Upper lobe of left lung (tissue), 6 donors: ENCODE data around the gene IL12RB2. TPM values are rescaled to one million over a fixed set of nuclear protein-coding genes. Genes with fewer than 3 reads are reported as not detected.

Experiments
- ATAC-seq, 2 donors: fragments of 200-7000 bp; cut with Tn5 transposase; one replicate each; pipeline ENCODE4 v1.9.1; 2022; ENCODE audit warnings: mild to moderate bottlenecking in 2 of 2, moderate library complexity in 2 of 2; ENCODE audit not compliant: low FRiP score in 2 of 2
- DNase-seq, 2 donors: peaks; one replicate each; pipeline ENCODE4 v3.0.0-alpha.2; 2019 to 2020
- H3K27ac ChIP-seq, 4 donors: fragments of 200-600 bp; sonication (generic); one replicate each; pipeline ENCODE4 v1.5.1; 2016 to 2019
- H3K27me3 ChIP-seq, 4 donors: fragments of 200-600 bp; sonication (generic); one replicate each; pipeline ENCODE4 v1.5.1; 2017 to 2019
- H3K36me3 ChIP-seq, 4 donors: fragments of 200-600 bp; sonication (generic); one replicate each; pipeline ENCODE4 v1.5.1; 2016 to 2019
- H3K4me1 ChIP-seq, 4 donors: fragments of 200-600 bp; sonication (generic); one replicate each; pipeline ENCODE4 v1.5.1; 2018 to 2019
- H3K4me3 ChIP-seq, 4 donors: fragments of 200-600 bp; sonication (generic); one replicate each; pipeline ENCODE4 v1.5.1; 2017 to 2019; ENCODE audit warnings: mild to moderate bottlenecking in 2 of 4, moderate library complexity in 1 of 4
- H3K9me3 ChIP-seq, 4 donors: fragments of 200-600 bp; sonication (generic); one replicate each; pipeline ENCODE4 v1.5.1; 2018 to 2019
- EP300 ChIP-seq, 4 donors: sonication (generic); formaldehyde crosslinking; IDR thresholded peaks; one replicate each; pipeline ENCODE4 v1.5.1; 2017; ENCODE audit warnings: antibody characterized with exemption in 4 of 4, control low read depth in 2 of 4
- POLR2A ChIP-seq, 4 donors: fragments of 450-650 bp; IDR thresholded peaks; one replicate each; pipeline ENCODE4 v1.5.1; 2016 to 2017; ENCODE audit warnings: antibody characterized with exemption in 4 of 4, mild to moderate bottlenecking in 2 of 4
- POLR2AphosphoS5 ChIP-seq, 2 donors: sonication (generic); formaldehyde crosslinking; IDR thresholded peaks; one replicate each; pipeline ENCODE4 v1.5.1; 2017; ENCODE audit warnings: antibody characterized with exemption in 2 of 2
- WGBS, 2 donors: methylation state at CpG; one replicate each; pipeline ENCODE4 v1.1.5; 2017 to 2018; 5-methylcytosine and 5-hydroxymethylcytosine counted together
- total RNA-seq, 6 donors: library from RNA; depleted of rRNA in 4 of 6; stranded (reverse); fragments of >200 nt in 4 of 6; gene quantifications; one replicate each; pipeline versions ENCODE4 v1.1.0 to v1.2.1, GENCODE V29; 2016 to 2021
- TF ChIP-seq, protein P1 (sequence below), 6 experiments: fragments of 450-650 bp in 4 of 6; fragments of 200-600 bp in 2 of 6; sonication (generic) in 2 of 6; IDR thresholded peaks; one replicate each; pipeline ENCODE4 v1.5.1; 2016 to 2019; ENCODE audit warnings: antibody characterized with exemption in 6 of 6
- donor health status: DM: no; HTN: no; CAD: no; lungs with moderate emphysema.
- donor health status: DM: no; HTN: yes; CAD: no; lungs with severe emphysema.

Gene IL12RB2
- total RNA-seq, 6 donors from 2014 or later: 0.33 to 1.6 (median 0.74) TPM; not detected in 1

DNA sequence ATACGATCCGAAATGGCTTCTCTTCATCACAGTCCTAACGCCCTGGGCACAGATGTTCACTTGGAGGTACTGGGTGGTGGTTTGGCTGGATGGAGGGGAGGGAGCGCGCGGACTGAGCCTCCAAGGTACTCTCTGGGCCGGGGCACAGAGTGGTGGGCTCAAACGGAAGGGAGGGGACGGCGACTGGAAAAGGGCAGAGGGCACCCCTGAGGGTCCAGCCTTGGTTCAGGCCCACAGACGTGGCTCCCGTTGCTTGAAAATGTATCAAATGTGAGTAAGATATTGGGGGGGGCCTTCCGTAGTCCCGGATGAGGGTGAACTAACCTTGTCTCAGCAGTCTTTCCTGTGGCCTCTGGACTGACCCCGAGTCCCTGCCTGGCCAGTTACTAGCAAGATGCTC is 463 bp downstream of the IL12RB2 start:
- peaks cover 0 to 13% (median 0%) of the 10 kb centered on the region in 4 donors for H3K27me3 ChIP-seq
- no peaks in the 10 kb centered on the region for H3K9me3 ChIP-seq
- no peaks in the 10 kb centered on the region for H3K36me3 ChIP-seq
- peaks cover 4 to 14% (median 13%) of the 10 kb centered on the region in 4 donors for H3K4me1 ChIP-seq
- no peak for TF ChIP-seq POLR2AphosphoS5 (IDR thresholded peaks at IDR 0.05)
- TF ChIP-seq, protein P1, sequence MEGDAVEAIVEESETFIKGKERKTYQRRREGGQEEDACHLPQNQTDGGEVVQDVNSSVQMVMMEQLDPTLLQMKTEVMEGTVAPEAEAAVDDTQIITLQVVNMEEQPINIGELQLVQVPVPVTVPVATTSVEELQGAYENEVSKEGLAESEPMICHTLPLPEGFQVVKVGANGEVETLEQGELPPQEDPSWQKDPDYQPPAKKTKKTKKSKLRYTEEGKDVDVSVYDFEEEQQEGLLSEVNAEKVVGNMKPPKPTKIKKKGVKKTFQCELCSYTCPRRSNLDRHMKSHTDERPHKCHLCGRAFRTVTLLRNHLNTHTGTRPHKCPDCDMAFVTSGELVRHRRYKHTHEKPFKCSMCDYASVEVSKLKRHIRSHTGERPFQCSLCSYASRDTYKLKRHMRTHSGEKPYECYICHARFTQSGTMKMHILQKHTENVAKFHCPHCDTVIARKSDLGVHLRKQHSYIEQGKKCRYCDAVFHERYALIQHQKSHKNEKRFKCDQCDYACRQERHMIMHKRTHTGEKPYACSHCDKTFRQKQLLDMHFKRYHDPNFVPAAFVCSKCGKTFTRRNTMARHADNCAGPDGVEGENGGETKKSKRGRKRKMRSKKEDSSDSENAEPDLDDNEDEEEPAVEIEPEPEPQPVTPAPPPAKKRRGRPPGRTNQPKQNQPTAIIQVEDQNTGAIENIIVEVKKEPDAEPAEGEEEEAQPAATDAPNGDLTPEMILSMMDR (IDR thresholded peaks at IDR 0.05): no peak
- TF ChIP-seq EP300 (IDR thresholded peaks at IDR 0.05): no peak
- no peak for TF ChIP-seq POLR2A (IDR thresholded peaks at IDR 0.05)
- DNase-seq: no peak
- H3K4me3 ChIP-seq: peak overlapping the region in 3 of 4 donors; percentile 30 to 51 (median 46)
- ATAC-seq: peak in 1 of 2 donors; percentile 26
- WGBS, 2 donors: 18 to 24% methylated on average over 15 of the region's 15 CpGs
- no peak overlapping the region for H3K27ac ChIP-seq

DNA sequence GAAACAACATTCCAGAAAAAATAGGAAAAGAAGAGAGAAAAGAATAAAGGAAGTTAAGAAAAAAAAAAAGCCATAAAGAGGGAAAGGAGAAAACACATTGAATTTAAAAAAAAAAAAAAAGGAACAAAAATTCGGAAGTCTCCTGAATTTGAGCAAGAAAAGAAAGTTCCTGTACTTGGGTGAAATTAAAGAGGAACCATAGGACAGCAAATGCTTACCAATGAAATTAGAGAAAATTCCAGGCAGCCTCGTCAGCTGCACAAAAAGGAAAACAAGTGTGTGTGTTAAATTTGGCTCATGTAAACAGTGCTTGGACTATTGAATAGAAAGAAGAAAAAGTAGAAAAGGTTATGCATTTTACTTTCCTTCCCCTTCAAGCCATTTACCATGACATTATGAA is 4.9 kb downstream of the IL12RB2 start:
- no peak overlapping the region for H3K27ac ChIP-seq
- WGBS, 2 donors: 47 to 57% methylated on average over 2 of the region's 2 CpGs
- no peaks in the 10 kb centered on the region for H3K36me3 ChIP-seq
- no peaks in the 10 kb centered on the region for H3K9me3 ChIP-seq
- DNase-seq (no peak), ATAC-seq (peak in 1 of 2 donors; percentile 15)
- H3K4me1 ChIP-seq: peaks cover under 1 to 7% (median 6%) of the 10 kb centered on the region in 4 donors
- no peak overlapping the region for H3K4me3 ChIP-seq
- no peak for TF ChIP-seq EP300 (IDR thresholded peaks at IDR 0.05)
- TF ChIP-seq POLR2A (IDR thresholded peaks at IDR 0.05): no peak
- TF ChIP-seq, protein P1 (IDR thresholded peaks at IDR 0.05): no peak
- TF ChIP-seq POLR2AphosphoS5 (IDR thresholded peaks at IDR 0.05): no peak
- H3K27me3 ChIP-seq: peaks cover 0 to 6% (median 0%) of the 10 kb centered on the region in 4 donors

DNA sequence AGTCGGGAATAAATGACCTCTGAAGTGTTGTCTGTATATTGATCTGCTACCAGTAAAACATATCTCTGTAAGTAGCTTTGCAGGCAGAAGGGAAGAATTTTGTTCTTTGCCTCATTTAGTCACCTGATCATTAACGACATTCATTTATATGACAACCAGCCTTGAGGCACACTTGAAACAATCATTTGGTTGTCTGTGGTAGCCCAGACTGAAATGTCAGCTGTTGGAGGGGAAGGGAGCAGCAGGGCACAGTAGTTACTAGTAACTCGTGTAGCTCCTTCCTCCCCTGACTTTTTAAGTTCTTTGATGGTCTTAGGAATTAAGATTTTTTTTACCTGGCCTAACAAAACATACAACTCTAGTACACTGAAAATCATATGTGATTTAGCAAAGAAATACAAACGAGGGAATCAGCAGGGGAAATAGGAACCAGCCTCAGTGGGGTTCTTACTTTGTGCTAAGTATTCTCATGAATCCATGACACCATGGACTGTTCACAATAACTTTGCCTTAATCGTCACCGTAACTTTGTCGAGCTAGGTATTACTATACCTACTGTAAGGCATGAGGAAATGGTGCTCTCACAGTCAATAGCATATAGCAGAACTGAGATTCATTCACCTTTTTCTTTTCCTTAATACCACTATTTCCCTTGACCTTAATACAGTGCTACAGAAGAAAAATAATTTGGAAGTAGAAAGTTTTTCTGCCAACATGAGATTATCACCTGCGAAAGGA is 6.4 kb downstream of the IL12RB2 start:
- no peak for ATAC-seq

DNA sequence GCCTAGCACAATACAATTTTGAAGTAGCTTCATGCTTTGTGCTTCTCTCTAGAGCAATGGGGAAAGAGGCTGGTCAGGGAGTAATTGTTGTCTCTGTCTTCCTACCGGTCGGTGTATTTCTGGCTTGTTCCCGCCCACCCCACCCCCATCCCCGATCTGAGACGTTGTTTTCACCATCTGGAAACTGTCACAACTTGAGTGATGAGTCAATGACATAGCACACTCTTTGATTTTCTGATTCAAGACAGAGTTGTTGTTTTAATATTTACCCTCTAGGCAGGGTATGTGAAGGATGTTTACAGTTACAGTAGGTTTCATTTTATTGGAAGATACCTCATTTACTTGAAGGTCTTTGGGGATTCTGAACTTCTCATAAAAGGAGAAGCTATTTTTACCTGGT is 7.0 kb downstream of the IL12RB2 start:
- H3K9me3 ChIP-seq: no peaks in the 10 kb centered on the region
- no peak for TF ChIP-seq POLR2A (IDR thresholded peaks at IDR 0.05)
- TF ChIP-seq EP300 (IDR thresholded peaks at IDR 0.05): no peak
- TF ChIP-seq, protein P1 (IDR thresholded peaks at IDR 0.05): no peak
- TF ChIP-seq POLR2AphosphoS5 (IDR thresholded peaks at IDR 0.05): no peak
- WGBS, 2 donors: 21 to 25% methylated on average over 5 of the region's 5 CpGs
- no peak overlapping the region for H3K27ac ChIP-seq
- H3K27me3 ChIP-seq: no peaks in the 10 kb centered on the region
- no peak for DNase-seq
- no peak overlapping the region for H3K4me3 ChIP-seq
- H3K36me3 ChIP-seq: no peaks in the 10 kb centered on the region
- no peaks in the 10 kb centered on the region for H3K4me1 ChIP-seq
- ATAC-seq: no peak

More for the DNA sequence above, 6.4 kb downstream of the IL12RB2 start:
- WGBS, 2 donors: 79 to 80% methylated on average over 8 of the region's 8 CpGs
- H3K36me3 ChIP-seq: no peaks in the 10 kb centered on the region
- no peak overlapping the region for H3K4me3 ChIP-seq
- DNase-seq: no peak
- TF ChIP-seq, protein P1 (IDR thresholded peaks at IDR 0.05): no peak
- TF ChIP-seq POLR2A (IDR thresholded peaks at IDR 0.05): no peak
- TF ChIP-seq POLR2AphosphoS5 (IDR thresholded peaks at IDR 0.05): no peak
- no peak for TF ChIP-seq EP300 (IDR thresholded peaks at IDR 0.05)
- no peak overlapping the region for H3K27ac ChIP-seq
- H3K4me1 ChIP-seq: no peaks in the 10 kb centered on the region
- H3K9me3 ChIP-seq: no peaks in the 10 kb centered on the region
- no peaks in the 10 kb centered on the region for H3K27me3 ChIP-seq
